Measurements from ENCODE around the gene SEC16B.
"Not testable (repeated sequence)": the region's sequence is repeated elsewhere in the genome, so short reads cannot be mapped to it uniquely, and the experiment has no call there.

Gene SEC16B, protein sequence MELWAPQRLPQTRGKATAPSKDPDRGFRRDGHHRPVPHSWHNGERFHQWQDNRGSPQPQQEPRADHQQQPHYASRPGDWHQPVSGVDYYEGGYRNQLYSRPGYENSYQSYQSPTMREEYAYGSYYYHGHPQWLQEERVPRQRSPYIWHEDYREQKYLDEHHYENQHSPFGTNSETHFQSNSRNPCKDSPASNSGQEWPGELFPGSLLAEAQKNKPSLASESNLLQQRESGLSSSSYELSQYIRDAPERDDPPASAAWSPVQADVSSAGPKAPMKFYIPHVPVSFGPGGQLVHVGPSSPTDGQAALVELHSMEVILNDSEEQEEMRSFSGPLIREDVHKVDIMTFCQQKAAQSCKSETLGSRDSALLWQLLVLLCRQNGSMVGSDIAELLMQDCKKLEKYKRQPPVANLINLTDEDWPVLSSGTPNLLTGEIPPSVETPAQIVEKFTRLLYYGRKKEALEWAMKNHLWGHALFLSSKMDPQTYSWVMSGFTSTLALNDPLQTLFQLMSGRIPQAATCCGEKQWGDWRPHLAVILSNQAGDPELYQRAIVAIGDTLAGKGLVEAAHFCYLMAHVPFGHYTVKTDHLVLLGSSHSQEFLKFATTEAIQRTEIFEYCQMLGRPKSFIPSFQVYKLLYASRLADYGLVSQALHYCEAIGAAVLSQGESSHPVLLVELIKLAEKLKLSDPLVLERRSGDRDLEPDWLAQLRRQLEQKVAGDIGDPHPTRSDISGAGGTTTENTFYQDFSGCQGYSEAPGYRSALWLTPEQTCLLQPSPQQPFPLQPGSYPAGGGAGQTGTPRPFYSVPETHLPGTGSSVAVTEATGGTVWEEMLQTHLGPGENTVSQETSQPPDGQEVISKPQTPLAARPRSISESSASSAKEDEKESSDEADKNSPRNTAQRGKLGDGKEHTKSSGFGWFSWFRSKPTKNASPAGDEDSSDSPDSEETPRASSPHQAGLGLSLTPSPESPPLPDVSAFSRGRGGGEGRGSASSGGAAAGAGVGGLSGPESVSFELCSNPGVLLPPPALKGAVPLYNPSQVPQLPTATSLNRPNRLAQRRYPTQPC

DNA sequence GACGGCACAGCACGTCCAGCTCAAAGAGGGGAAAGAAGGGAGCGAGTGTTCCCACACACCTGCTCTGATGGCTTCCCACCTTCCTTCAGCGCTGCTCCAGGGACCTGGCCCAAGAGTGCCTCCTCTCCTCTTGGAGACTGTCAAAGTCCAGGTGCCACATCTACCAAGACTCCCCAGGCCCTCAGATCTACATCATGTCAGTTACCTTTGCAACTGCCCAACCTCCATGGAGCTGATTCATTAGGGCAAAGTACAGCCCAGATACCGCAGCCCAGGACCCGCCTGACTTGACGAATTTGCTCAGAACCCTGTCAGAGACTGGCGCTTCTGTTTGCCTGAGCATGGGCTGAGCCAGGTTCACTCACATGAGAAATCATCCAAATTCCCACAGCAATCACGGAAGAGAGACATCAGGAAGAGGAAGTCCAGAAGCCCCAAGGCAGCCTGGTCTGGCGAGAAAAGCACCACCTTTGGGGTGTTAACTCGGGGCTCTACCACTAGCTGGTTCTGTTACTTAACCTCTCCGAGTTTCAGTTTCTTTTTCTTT, at the start of gene SEC16B:
SEC16B (minus strand) TSS at position 234 of the 547 bp plus-strand sequence. CDS start 2,077 bp downstream, outside the sequence.
- DNase-seq (ENCODE audit: low read depth) = no peak

DNA sequence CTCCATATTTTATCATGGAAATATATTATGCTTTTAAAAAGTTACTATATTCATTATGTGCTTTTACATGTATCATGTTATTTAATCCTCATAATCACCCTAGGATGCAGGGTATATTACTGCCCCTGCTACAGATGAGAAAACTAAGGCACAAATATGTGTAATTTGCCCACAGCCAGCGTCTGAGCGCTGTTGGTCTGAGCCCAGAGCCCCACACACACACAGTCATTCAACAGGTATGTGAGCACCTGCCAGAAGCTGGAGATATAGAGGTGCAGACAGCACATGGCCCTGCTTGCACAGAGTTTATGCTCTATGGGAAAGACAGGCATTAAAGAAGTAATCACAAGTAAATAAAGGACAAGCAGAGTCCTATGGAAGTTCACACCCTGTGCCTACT, 49.8 kb upstream of the SEC16B start:
- DNase-seq (ENCODE audit: low read depth) = no peak

DNA sequence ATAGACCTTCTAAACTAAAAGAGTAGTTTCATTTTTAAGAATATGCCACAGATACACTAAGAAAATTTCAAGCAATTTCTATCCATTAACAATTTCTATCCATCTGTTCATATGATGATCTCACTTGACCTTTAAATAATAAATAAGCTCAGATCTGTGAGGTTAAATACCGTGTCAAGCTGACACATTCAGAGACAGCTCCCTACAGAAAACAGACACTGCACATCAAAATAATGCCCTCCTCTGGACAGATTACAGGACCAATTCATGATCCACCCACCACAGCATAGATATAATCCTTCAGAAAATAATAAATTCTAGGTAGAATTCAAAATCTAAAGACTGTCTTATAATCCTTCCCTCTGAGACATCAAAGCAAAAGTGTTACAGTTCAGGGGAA, 49.4 kb upstream of the SEC16B start:
- no peak for DNase-seq (ENCODE audit: low read depth)

DNA sequence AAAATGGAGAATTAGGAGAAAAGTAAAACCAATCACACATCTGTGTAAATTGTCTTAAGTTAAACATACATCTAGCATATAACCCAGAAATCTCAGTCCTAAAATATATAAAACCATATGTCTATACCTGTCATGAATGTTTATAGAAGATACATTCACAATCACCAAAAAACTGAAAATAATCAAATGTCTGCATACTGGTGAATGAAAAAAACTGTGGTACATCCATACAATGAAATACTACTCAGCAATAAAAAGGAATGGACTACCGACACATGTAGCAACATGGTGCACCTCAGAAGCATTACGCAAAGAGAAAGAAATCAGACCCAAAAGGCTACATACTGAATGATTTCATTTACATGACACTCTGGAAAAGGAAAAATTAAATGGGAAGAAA, 47.7 kb upstream of the SEC16B start:
- no peak for DNase-seq (ENCODE audit: low read depth)

DNA sequence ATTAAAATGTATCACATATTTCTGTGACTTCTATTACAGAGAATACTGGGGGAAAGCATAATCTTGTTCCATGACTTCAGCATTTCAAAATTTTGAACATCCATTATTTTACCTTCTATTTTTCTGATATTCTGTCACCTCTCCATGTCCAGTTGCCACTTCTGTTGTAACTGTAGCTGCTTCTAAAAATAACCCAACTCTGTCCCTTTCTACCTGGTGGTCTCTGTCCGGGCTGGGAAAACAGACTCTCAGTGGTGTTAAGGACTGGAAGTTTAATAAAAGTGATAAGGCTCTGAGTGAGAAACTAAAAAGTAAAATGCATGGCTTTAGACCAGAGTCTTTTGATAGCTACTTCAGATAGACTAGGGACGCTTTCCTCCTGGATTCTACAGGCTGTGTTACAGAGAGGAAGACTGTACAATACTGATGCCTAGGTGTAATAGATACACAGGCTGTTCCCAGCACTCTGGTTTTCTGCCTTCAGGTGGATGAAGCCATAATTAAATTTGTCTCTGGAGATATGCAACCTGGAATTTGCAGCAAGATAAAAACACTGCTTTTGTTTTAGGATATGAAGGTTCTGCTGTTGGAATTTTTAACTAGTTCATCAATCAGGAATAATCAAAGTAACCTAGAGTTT, 42.1 kb upstream of the SEC16B start:
- DNase-seq (ENCODE audit: low read depth) = no peak

DNA sequence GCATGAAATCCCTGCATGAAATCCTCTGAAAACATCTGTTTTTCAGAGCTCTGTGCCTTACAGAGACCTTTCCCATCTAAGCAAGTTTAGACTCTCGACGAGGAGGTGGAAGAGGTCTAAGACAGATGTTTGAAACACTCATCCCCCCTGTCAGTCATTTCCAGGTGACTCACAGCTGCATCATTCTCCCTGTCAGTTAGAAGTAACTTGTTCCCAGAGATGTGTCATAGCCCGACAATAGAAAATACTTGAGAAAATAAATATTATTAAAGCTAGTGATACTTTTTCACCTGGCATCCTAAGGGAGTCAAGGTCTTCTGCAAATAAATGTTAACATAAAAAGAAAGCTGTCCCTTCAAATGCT, 41.6 kb upstream of the SEC16B start:
- no peak for DNase-seq (ENCODE audit: low read depth)

DNA sequence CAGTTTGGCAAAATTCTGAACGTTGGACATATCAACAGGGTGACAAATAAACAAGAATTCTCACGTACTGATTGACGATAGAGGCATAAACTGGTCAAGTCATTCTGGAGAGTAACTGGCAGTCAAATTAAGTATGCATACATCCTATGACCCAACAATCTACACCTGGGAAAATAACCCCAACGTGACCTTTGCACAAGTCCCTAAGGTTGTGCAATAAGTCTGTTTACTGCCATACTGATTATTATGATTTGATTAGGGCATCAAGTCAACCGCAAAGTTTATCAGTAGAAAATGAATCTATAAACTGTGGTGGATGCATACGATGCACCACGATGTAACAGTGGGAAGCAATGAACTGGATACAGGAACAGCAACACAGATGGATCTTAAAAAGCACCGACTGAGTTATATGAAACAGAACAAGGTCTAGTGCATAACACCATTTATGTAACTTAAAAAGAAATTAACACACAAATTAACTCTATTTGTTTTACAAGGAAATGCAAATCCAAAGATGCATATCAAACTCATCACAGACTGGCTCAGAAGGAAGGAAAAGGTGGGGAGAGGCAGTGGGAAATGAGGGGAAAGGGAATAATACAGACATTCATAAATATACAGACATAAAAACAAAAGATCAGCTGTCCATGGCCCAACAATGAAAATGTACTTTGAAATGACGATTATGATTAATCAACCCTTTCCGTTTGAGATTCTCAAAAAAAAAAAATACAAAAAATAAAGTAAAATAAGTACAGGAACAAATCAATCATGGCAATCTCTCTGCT, 41.0 kb upstream of the SEC16B start:
- DNase-seq (ENCODE audit: low read depth) = no peak

DNA sequence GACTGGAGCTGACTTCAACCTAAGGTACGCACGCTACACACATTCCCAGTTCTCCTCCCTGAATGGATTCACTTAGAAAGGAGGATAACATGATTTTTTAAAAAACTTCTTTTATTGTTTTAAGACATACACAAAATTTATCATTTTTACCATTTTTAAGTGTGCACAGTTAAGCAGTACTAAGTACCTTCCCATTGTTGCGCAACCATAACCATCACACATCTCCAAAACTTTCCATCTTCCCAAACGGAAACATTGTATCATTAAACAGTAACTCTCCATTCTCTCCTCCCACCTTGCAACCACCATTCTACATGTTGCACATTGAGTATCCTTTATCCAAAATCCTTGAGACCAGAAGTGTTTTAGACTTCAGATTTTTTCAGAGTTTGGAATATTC, 36.2 kb upstream of the SEC16B start:
- no peak for DNase-seq (ENCODE audit: low read depth)

DNA sequence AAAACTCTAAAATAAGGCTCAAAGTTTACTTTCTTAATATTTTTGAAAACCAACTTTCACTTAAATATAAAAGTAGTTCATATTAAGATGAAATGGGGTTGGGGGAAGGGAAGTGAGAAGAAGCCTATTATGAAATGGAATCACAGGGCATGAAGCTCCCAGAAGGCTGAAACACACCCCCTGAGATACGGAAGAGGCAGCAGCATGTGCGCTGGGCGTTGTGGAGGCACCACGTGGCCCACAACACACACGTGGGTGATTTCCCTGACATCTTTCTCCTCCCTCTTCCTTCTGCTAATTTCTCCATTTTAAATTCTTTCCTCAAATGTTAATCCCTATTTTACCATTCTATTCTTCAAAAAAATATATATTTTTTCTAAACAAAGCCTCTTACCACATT, 35.6 kb upstream of the SEC16B start:
- no peak for DNase-seq (ENCODE audit: low read depth)

DNA sequence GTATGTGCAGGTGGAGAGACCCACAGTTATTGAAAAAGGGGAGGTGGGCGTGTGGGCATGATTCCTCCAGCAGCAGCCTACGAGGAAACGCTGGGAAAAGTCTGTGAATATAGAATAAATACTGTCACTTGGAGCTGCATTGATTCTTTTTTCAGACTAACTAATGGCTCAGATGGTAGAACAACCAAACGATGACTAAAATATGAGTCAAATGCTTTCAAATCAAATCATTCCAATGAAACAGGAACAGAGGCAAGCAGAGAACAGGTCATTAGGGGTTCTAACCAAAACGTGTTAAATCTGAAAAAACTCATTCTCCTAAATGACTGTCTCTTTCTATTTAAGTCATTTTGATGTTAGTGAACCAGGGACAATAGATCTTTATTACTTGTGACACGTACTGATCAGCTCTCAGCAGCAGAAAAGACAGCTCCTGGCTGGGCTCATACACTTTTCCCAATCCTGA, 35.1 kb upstream of the SEC16B start:
- DNase-seq (ENCODE audit: low read depth) = no peak

DNA sequence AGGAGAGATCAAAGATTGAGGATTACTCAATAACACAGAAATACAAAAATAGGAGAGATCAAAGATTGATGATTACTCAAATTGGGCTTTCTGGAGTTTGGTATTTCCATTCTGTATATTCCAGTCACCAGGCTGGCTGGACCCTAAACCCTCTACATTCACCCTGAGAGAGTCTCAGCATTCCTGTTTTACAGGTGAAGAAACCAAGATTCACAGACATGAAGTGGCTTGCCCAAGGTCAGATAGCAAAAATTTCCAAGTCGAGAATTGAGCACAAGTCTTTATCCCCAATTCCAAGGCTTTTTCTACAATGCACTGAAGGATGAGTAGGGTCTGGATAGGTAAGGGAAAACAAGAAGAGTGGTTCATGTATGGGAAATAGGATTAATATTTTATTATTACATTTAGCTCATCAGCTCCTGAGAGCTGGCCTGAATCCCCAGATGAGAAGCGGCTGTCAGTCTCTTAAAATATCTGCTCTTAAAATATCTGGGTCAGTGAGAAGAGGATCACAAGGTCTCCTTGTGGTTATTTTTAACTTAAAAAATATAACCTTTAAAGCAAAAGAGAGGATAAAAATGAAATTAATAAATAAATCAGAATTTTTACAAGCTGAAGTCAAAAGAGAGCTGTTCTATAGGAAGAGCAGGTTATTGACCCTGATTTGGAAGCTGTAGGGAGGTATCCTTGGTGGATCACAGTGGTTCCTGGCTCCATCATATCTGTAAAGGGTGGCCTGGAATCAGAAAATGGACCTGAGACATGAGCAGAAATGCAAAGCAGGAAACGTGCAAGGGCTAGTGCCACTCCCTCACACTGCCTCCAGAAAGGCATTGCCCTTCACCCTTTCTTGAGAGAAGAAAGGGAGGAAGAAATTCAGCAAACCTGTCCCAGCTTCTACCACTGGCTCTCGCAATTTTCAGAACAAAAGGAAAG, 29.1 kb upstream of the SEC16B start:
- DNase-seq (ENCODE audit: low read depth) = no peak

DNA sequence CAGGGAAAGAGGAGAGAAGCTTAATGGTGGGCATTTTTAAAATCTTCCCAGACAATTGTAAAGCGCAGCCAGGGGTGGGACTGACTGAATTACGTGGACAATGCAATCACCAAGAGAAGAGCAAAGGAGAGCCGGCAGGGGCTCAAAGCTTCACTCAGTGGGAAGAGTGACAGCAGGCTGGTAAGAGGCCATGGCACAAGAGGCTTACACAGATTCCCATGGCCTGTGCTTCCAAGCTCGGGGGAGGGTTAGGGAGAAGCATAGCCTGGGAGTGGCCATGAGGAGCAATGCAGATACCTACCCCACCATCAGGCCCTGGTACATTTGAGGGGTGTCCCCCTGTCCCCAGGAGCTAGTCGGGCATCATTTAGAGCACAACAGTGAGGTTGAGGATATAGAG, 27.1 kb upstream of the SEC16B start:
- DNase-seq (ENCODE audit: low read depth) = no peak

DNA sequence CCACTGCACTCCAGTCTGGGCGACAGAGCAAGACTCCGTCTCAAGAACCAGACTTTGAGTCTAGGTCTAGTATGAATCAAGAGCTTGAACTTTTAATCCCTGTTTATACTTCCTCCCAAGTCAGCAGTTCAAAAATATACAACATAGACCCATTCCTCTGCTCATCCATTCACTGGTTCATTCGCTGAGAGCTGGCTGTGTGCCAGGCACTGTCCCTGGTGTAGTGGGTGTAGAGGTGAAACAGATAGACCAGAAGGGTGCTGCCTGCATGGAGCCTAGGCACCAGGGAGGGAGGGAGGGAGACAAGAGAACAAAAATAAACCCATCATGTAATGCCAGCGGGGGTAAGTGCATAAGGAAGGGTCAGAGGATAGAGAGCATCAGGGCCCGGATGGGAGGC, 25.5 kb upstream of the SEC16B start:
- no peak for DNase-seq (ENCODE audit: low read depth)

DNA sequence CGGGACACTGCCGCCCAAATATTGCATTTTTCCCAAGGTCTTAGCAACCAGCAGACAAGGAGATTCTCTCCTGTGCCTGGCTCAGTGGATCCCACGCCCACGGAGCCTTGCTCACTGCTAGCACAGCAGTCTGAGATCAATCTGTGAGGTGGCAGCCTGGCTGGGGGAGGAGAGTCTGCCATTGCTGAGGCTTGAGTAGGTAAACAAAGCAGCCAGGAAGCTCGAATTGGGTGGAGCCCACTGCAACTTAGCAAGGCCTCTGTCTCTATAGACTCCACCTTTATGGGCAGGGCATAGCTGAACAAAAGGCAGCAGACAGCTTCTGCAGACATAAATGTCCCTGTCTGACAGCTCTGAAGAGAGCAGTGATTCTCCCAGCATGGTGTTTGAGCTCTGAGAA, 16.4 kb upstream of the SEC16B start:
- DNase-seq (ENCODE audit: low read depth) = not testable (repeated sequence)

DNA sequence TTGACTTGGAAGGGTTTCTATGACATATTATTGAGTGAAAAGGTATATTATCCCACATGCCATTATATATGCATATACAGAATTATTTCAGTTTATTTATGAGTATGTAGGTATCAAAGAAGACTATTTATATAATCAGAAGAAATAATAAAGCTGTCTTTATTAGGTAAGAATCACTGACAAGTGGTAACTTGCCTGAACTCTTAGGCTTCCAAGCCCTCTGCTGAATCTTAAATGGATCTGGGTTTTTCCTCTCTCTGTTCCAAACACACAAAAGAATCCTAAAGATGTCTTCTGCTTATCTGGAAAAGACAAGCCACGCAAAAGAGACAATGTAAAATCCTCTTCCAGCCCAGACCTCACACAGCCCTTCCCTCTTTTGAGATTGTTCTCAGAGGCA, 14.9 kb upstream of the SEC16B start:
- DNase-seq (ENCODE audit: low read depth) = no peak

DNA sequence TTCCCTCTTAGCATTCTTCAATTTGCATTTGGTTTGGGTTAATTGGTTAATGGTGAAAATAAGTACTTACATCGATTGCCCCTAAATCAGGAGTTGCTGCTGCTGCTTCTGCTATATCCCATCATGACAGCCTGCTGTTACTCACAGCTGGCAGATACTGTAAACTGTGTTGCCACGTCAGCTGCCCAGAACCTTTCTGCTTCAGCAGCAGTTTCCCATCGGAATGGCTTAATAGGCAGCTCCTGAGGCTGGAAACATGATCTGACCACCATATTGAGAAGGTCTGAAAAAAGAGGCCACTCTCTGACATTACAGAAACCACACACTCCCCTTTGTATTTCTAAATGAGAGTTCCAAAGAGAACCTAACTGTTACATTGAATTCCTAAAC, 14.3 kb upstream of the SEC16B start:
- no peak for DNase-seq (ENCODE audit: low read depth)

DNA sequence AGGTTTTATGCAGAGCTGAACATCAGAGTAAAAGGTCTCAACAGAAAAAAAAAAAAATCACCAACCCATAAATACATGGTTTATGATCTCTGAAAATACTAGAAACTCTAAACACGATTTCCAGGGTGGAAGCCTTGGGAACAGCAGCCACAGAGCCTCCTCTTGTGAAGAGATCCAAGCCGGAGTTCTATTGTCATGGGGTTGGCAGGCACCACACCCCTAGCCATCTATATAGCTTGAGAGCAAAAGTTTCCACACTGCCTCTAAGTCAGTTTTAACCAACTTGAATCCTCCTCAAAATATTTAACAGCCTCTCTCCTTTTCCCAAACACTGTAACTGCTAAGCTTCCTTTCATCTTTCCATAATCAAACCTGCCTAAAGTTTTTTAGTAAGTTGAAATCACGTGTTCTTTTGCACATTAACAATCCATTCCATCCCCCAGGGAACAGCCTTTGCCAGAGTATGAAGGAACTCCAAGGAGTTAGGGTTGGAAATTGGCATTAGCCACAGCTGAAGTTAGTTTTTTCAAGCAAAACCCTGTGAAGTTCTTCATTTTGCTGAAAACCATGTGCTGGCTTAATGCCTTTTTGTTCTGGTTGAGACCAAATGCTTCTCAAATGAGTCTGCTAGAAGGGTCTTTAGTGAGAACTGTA, 13.8 kb upstream of the SEC16B start:
- DNase-seq (ENCODE audit: low read depth) = no peak

DNA sequence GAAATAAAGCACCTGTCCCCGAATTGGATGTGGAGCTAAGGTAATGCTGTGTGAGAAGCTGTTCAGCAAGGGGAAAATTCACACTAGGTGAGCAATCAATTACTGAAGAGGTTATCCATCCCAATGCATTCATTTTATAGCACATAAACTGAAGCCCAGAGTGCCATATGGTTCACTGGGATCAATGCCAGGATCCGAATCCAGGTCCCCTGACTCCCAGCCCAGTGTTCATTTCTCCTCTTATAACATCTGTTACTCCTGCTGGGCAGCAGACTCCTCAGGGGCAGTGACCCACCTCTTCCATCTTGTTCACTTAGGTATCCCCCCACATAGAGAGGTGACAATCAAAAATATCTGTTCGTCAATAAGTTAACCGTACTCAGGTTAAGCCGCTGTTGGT, 13.2 kb upstream of the SEC16B start:
- DNase-seq (ENCODE audit: low read depth) = no peak

DNA sequence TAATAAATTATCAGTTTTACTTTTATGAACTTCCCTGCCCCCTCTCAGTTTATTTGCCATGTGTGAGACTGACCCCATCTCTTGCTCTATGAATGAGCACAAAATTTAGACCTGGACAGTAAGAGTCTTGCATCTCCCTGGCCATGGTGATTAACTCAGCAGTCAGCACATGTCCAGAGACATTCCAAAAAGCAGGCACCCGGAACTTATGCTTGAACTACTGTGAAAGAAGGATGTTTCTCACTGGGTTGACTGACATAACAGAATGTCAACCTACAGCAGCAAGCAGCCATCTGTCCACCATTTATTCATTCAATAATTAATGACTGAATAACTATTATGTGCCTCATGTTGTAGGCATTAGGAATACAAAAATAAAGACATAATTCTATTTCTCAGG, 11.3 kb upstream of the SEC16B start:
- no peak for DNase-seq (ENCODE audit: low read depth)

DNA sequence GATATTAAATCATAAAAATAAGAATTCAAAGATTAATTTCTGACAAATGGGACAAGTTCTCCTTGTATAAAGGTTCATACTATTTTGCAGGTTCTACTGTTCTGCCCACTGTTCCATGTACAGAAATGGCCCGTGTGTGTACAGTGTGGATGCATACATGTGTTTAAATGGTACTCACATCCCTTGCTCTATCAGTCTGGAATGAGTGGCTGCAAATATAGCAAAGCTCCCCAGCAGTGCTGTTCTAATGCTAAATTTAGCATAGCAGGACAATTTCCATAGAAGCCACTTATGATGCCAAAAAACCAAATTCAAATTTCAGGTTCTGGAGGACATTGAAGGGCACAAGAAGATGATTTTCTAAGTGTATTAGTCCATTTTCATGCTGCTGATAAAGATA, 9.4 kb upstream of the SEC16B start:
- no peak for DNase-seq (ENCODE audit: low read depth)

All from activated T-helper 1 cell treated with Interleukin-2 at 50 U/mL for 16 hours (primary cell).